ENCODE results near the gene ALDH3A2. TPM values are rescaled to one million over a fixed set of nuclear protein-coding genes. Genes with fewer than 3 reads are reported as not detected.
"Not testable (repeated sequence)": the region's sequence is repeated elsewhere in the genome, so short reads cannot be mapped to it uniquely, and the experiment has no call there.

The ALDH3A2 gene
- total RNA-seq, 1 donor from 2014 or later = 115 TPM

DNA sequence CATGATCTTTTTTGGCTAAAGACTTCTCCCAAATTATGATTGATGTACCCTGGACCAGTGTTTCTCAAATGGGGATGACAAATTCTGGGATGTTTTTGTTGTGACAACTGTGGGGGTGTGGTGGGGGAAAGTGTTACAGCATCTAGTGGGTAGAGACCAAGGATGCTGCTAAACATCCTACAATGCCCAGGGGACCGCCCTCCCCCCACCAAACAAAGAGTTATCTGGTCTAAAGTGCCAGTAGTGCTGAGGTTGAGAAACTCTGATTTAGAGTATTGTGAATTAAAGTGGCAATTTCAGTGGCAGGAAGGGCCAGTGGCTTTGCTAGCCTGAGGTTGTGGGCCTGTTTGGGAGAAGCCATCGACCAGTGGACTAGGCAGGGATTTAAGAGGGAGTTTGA is 34.6 kb downstream of the ALDH3A2 start:
- intact Hi-C loops (cut with DNase I) = no loop called here

DNA sequence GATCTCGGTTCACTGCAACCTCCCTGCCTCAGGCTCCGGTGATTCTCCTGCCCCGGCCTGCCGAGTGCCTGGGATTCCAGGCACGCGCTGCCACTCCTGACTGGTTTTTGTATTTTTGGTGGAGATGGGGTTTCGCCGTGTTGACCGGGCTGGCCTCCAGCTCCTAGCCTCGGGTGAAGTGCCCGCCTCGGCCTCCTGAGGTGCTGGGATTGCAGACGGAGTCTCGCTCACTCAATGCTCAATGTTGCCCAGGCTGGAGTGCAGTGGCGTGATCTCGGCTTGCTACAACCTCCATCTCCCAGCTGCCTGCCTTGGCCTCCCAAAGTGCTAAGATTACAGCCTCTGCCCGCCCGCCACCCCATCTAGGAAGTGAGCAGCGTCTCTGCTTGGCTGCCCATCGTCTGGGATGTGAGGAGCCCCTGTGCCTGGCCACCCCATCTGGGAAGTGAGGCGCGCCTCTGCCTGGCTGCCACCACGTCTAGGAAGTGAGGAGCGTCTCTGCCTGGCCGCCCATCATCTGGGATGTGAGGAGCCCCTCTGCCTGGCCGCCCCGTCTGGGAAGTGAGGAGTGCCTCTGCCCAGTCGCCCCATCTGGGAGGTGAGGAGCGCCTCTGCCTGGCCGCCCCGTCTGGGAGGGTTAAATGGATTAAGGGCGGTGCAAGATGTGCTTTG is 36.5 kb downstream of the ALDH3A2 start:
- H3K4me3 ChIP-seq; H3K36me3 ChIP-seq; H3K27me3 ChIP-seq (ENCODE audit: low read depth); intact Hi-C loops (cut with DNase I); H3K9me3 ChIP-seq; H3K4me1 ChIP-seq; H3K27ac ChIP-seq; DNase-seq; ATAC-seq: not testable (repeated sequence)

More for the DNA sequence above, 34.6 kb downstream of the ALDH3A2 start:
- ATAC-seq = no peak
- H3K4me1 ChIP-seq = no peaks in the 10 kb centered on the region
- H3K27me3 ChIP-seq (ENCODE audit: low read depth) = no peaks in the 10 kb centered on the region
- TF ChIP-seq, protein P1, sequence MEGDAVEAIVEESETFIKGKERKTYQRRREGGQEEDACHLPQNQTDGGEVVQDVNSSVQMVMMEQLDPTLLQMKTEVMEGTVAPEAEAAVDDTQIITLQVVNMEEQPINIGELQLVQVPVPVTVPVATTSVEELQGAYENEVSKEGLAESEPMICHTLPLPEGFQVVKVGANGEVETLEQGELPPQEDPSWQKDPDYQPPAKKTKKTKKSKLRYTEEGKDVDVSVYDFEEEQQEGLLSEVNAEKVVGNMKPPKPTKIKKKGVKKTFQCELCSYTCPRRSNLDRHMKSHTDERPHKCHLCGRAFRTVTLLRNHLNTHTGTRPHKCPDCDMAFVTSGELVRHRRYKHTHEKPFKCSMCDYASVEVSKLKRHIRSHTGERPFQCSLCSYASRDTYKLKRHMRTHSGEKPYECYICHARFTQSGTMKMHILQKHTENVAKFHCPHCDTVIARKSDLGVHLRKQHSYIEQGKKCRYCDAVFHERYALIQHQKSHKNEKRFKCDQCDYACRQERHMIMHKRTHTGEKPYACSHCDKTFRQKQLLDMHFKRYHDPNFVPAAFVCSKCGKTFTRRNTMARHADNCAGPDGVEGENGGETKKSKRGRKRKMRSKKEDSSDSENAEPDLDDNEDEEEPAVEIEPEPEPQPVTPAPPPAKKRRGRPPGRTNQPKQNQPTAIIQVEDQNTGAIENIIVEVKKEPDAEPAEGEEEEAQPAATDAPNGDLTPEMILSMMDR (IDR thresholded peaks at IDR 0.05) = no peak
- no peak overlapping the region for H3K4me3 ChIP-seq
- peaks cover 15% of the 10 kb centered on the region for H3K36me3 ChIP-seq
- no peaks in the 10 kb centered on the region for H3K9me3 ChIP-seq
- no peak overlapping the region for H3K27ac ChIP-seq
- DNase-seq = no peak

DNA sequence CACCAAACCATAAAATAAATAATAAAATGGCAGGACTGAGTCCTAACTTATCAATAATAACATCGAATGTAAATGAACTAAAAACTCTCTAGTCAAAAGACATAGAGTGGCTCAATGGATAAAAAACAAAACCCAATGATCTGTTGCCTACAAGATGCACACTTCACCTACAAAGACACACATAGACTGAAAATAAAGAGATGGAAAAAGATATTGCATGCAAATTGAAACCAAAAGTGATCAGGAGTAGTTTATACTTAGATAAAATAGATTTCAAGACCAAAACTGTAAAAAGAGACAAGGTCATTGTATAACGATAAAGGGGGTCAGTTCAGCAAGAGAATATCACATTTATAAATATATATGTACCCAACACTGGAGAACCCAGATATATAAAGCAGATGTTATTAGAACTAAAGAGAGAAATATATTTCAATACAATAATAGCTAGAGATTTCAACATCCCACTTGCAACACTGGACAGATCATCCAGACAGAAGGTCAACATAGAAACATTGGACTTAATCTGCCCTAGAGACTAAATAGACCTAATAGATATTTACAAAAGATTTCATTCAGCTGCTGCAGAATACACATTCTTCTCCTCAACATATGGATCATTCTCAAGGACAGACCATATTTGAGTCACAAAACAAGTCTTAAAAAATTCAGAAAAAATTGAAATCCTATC is 38.0 kb downstream of the ALDH3A2 start:
- DNase-seq = no peak
- Histone ChIP-seq H3K4me3 (no peak overlapping the region), H3K36me3 (no peaks in the 10 kb centered on the region), H3K27ac (no peak overlapping the region), H3K4me1 (no peaks in the 10 kb centered on the region), H3K27me3 (ENCODE audit: low read depth) (no peaks in the 10 kb centered on the region), H3K9me3 (no peaks in the 10 kb centered on the region)
- TF ChIP-seq, protein P1 (IDR thresholded peaks at IDR 0.05) = no peak
- intact Hi-C loops (cut with DNase I) = no loop called here
- ATAC-seq = no peak

DNA sequence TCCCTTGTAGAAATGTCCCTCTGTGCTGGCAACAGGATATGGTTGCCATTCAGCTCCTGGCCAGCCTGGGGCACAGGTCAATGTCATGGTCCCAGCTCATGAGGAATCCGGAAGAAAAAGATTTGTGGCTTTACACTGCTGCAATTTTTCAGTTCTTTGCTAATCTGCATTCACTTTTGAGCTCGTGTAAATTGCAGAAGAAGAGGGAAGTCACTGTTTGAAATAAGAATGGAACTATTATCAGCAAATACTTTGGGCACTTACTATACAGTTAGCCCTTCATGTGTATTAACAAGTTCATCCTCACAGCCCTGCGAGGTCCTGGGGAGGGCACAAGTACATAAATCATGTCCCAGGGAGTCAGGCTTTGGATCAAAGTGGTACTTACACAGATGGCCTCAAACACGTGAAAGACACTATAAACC is 53.7 kb downstream of the ALDH3A2 start:
- H3K4me1 ChIP-seq = peaks cover 27% of the 10 kb centered on the region
- H3K4me3 ChIP-seq = no peak overlapping the region
- intact Hi-C loops (cut with DNase I) = no loop called here
- no peak for ATAC-seq
- H3K9me3 ChIP-seq = no peaks in the 10 kb centered on the region
- H3K27me3 ChIP-seq (ENCODE audit: low read depth) = no peaks in the 10 kb centered on the region
- TF ChIP-seq, protein P1 (IDR thresholded peaks at IDR 0.05) = no peak
- no peak for DNase-seq
- no peak overlapping the region for H3K27ac ChIP-seq
- no peaks in the 10 kb centered on the region for H3K36me3 ChIP-seq

DNA sequence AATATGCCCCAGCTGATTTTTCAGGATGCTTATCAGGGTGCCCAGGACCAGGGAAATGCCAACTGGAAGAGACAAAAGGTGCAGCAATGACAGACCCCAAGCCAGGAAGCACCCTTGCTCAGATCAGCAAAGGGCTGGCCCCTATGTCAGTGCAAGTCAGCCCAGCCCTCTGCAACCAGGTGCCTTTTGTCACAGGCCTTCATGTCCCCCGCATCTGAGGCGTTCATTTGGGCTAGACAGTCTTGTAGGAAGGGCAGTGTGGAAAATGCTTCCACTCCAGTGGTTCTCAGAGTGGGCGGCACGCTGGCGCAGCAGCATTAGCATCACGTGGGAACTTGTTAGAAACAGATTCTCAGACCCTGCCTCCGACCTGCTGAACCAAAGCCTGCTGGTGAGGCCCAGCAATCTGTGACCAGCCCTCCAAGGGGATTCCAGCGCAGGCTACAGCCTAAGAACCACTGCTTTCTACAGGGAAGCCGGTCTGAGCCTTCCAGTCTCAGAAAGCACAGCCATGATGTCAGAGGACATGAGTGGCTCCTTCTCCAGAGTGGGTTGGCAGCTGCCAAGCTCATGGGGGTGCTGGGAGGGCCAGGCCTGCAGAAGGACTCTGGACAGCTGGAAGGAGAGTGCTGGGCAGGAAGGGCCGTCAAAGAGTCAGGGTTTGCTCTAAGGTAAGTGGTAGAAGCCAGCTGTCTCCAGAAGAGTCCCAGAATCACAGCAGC is 54.7 kb downstream of the ALDH3A2 start:
- peak; percentile 66 for DNase-seq
- H3K4me3 ChIP-seq = no peak overlapping the region
- intact Hi-C loops (cut with DNase I) = no loop called here
- peak overlapping the region; percentile 48 for H3K27ac ChIP-seq
- H3K36me3 ChIP-seq = no peaks in the 10 kb centered on the region
- TF ChIP-seq, protein P1 (IDR thresholded peaks at IDR 0.05) = no peak
- peaks cover 27% of the 10 kb centered on the region for H3K4me1 ChIP-seq
- no peaks in the 10 kb centered on the region for H3K27me3 ChIP-seq (ENCODE audit: low read depth)
- H3K9me3 ChIP-seq = no peaks in the 10 kb centered on the region
- ATAC-seq = peak; percentile 84 to 89
